PFSK-1 (cell line): ENCODE data around the gene STEAP1B.

Source experiments
- FOXP2 ChIP-seq: optimal IDR thresholded peaks from 2 replicates; pipeline ENCODE3; 2011; ENCODE audit warnings: borderline replicate concordance, control low read depth, inconsistent platforms; ENCODE audit not compliant: insufficient read depth; ENCODE audit errors: extremely low read length, extremely low read depth
- POLR2AphosphoS5 ChIP-seq: IDR thresholded peaks from 2 replicates; pipeline ENCODE4 v1.6.1; 2012; ENCODE audit warnings: low read depth, mild to moderate bottlenecking, control low read depth, low read length, moderate library complexity
- SIN3A ChIP-seq: IDR thresholded peaks from 2 replicates; pipeline ENCODE4 v1.6.1; 2012; ENCODE audit warnings: mild to moderate bottlenecking, low read length, moderate library complexity, borderline replicate concordance; ENCODE audit not compliant: insufficient read depth
- TAF1 ChIP-seq: IDR thresholded peaks from 2 replicates; pipeline ENCODE4 v1.6.1; 2012; ENCODE audit warnings: low read length, control low read depth, borderline replicate concordance; ENCODE audit not compliant: insufficient read depth
- TF ChIP-seq, protein P1 (sequence below), 2 experiments: IDR thresholded peaks; 2 replicates each; pipeline versions ENCODE4 v1.6.1 to v1.8.0; 2011 to 2012; ENCODE audit warnings: low read depth in 2 of 2, low read length in 2 of 2, control low read depth in 1 of 2, inconsistent platforms in 1 of 2, mild to moderate bottlenecking in 1 of 2, moderate library complexity in 1 of 2; ENCODE audit not compliant: insufficient read depth in 1 of 2

The STEAP1B gene

GRCh38 chr7:22442187-22442881 lies 57.7 kb downstream of the STEAP1B start:
- TF ChIP-seq SIN3A (no peak), TAF1 (no peak), FOXP2 (no peak), POLR2AphosphoS5 (no peak)
- TF ChIP-seq, protein P1, sequence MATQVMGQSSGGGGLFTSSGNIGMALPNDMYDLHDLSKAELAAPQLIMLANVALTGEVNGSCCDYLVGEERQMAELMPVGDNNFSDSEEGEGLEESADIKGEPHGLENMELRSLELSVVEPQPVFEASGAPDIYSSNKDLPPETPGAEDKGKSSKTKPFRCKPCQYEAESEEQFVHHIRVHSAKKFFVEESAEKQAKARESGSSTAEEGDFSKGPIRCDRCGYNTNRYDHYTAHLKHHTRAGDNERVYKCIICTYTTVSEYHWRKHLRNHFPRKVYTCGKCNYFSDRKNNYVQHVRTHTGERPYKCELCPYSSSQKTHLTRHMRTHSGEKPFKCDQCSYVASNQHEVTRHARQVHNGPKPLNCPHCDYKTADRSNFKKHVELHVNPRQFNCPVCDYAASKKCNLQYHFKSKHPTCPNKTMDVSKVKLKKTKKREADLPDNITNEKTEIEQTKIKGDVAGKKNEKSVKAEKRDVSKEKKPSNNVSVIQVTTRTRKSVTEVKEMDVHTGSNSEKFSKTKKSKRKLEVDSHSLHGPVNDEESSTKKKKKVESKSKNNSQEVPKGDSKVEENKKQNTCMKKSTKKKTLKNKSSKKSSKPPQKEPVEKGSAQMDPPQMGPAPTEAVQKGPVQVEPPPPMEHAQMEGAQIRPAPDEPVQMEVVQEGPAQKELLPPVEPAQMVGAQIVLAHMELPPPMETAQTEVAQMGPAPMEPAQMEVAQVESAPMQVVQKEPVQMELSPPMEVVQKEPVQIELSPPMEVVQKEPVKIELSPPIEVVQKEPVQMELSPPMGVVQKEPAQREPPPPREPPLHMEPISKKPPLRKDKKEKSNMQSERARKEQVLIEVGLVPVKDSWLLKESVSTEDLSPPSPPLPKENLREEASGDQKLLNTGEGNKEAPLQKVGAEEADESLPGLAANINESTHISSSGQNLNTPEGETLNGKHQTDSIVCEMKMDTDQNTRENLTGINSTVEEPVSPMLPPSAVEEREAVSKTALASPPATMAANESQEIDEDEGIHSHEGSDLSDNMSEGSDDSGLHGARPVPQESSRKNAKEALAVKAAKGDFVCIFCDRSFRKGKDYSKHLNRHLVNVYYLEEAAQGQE (IDR thresholded peaks at IDR 0.05; ENCODE audit: insufficient read depth in 1 of 2, low read depth in 2 of 2, low read length in 2 of 2): no peak

- TF ChIP-seq TAF1: no peak
- TF ChIP-seq POLR2AphosphoS5: no peak
- no peak for TF ChIP-seq FOXP2
- no peak for TF ChIP-seq SIN3A
- TF ChIP-seq, protein P1 (IDR thresholded peaks at IDR 0.05; ENCODE audit: insufficient read depth in 1 of 2, low read depth in 2 of 2, low read length in 2 of 2): no peak
Observed at GRCh38 chr7:22441157-22441556, 58.8 kb downstream of the STEAP1B start.

- TF ChIP-seq POLR2AphosphoS5 (no peak), FOXP2 (no peak), SIN3A (no peak)
- TF ChIP-seq, protein P1 (IDR thresholded peaks at IDR 0.05; ENCODE audit: insufficient read depth in 1 of 2, low read depth in 2 of 2, low read length in 2 of 2): no peak
Observed at GRCh38 chr7:22438994-22439393, 61.0 kb downstream of the STEAP1B start.

GRCh38 chr7:22435720-22436119 lies 64.3 kb downstream of the STEAP1B start:
- TF ChIP-seq, protein P1 (IDR thresholded peaks at IDR 0.05; ENCODE audit: insufficient read depth in 1 of 2, low read depth in 2 of 2, low read length in 2 of 2): no peak
- TF ChIP-seq TAF1: no peak
- TF ChIP-seq POLR2AphosphoS5: no peak
- TF ChIP-seq SIN3A: no peak
- no peak for TF ChIP-seq FOXP2
